HFFc6 (cell line): ENCODE results near the gene DHRS13. TPM values are rescaled to one million over a fixed set of nuclear protein-coding genes. Genes with fewer than 3 reads are reported as not detected.

Source experiments
- DNase-seq: peaks from one replicate; pipeline ENCODE4 v3.0.0-alpha.2; 2018
- H3K27ac Mint-ChIP-seq: 2 replicates; pipeline ENCODE4 v1.8.0; 2020; ENCODE audit warnings: mild to moderate bottlenecking, mixed read lengths
- H3K27me3 Mint-ChIP-seq: 2 replicates; pipeline ENCODE4 v1.8.0; 2021; ENCODE audit warnings: mild to moderate bottlenecking, moderate library complexity, mixed read lengths; ENCODE audit not compliant: insufficient read depth
- H3K36me3 Mint-ChIP-seq: 2 replicates; pipeline ENCODE4 v1.8.0; 2021; ENCODE audit warnings: low read depth, mixed read lengths
- H3K4me1 Mint-ChIP-seq: 2 replicates; pipeline ENCODE4 v1.8.0; 2020; ENCODE audit warnings: low read depth, mixed read lengths
- H3K4me3 Mint-ChIP-seq: 2 replicates; pipeline ENCODE4 v1.8.0; 2020; ENCODE audit warnings: mild to moderate bottlenecking, moderate library complexity, mixed read lengths
- H3K9me3 Mint-ChIP-seq: 2 replicates; pipeline ENCODE4 v1.8.0; 2020; ENCODE audit warnings: mild to moderate bottlenecking, mixed read lengths
- total RNA-seq, 6 experiments: library from RNA; stranded (reverse); fragmentation: NEBNext Ultra II Directional; extraction: Animal tissue kit (Norgen Biotek cat#: 25700); gene quantifications; 2 replicates in 1 of 6; 3 replicates in 5 of 6; pipeline ENCODE4 v1.2.3, GENCODE V29; 2021
- TF ChIP-seq, protein P1 (sequence below): fragments of 200-600 bp; sonication (generic); IDR thresholded peaks from 2 replicates; pipeline ENCODE4 v1.5.0; 2021; ENCODE audit warnings: antibody characterized with exemption, mild to moderate bottlenecking

DHRS13 gene
- total RNA-seq, 6 experiments from 2014 or later: 1.5 to 3.0 (median 2.2) TPM

DNA sequence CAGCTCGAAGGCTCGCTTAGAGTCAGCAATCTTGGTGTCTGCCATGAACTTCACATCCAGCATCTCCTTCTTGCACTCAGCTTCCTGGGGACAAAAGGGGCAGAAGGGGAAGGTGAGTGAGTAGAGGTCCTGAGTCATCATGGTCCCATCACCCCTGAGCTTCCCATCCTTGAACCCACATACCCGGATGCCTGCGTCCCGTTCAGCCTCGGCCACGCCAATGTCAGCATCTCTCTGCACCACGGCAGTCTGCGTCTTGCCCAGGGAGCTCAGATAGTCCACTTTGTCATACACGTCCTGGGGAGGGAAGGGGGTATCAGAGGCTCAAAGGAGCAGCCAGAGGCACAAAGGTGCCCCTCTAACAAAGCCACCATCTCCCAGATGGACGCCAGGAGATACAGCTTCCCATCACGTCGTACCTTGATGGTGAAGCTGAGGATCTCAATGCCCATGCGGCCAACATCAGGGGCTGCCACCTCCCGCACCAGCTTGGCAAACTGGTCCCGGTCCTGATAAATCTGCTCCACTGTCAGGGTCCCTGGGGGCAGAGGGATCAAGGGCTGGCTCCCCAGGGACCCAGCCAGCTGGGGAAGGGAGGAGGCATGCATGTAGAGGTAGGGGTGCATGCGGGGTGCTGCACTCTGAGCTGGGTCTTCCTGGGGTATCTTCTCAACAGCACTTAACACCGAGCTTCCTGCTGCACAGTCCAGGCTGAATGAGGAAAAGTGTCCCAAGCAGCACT, 20.6 kb downstream of the DHRS13 start:
- no peak overlapping the region for H3K27ac Mint-ChIP-seq
- H3K27me3 Mint-ChIP-seq: no peaks in the 10 kb centered on the region; the same call in 1 of the 2 replicates
- TF ChIP-seq, protein P1, sequence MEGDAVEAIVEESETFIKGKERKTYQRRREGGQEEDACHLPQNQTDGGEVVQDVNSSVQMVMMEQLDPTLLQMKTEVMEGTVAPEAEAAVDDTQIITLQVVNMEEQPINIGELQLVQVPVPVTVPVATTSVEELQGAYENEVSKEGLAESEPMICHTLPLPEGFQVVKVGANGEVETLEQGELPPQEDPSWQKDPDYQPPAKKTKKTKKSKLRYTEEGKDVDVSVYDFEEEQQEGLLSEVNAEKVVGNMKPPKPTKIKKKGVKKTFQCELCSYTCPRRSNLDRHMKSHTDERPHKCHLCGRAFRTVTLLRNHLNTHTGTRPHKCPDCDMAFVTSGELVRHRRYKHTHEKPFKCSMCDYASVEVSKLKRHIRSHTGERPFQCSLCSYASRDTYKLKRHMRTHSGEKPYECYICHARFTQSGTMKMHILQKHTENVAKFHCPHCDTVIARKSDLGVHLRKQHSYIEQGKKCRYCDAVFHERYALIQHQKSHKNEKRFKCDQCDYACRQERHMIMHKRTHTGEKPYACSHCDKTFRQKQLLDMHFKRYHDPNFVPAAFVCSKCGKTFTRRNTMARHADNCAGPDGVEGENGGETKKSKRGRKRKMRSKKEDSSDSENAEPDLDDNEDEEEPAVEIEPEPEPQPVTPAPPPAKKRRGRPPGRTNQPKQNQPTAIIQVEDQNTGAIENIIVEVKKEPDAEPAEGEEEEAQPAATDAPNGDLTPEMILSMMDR: no peak
- peaks cover 14% of the 10 kb centered on the region for H3K4me1 Mint-ChIP-seq
- DNase-seq: no peak
- no peaks in the 10 kb centered on the region for H3K9me3 Mint-ChIP-seq
- no peak overlapping the region for H3K4me3 Mint-ChIP-seq
- H3K36me3 Mint-ChIP-seq: peaks cover 11% of the 10 kb centered on the region; the same call in 1 of the 2 replicates

- Mint-ChIP-seq H3K9me3 (no peaks in the 10 kb centered on the region), H3K27me3 (no peaks in the 10 kb centered on the region; the same call in 1 of the 2 replicates), H3K4me3 (no peak overlapping the region), H3K4me1 (peaks cover 14% of the 10 kb centered on the region), H3K36me3 (peaks cover 11% of the 10 kb centered on the region; the same call in 1 of the 2 replicates), H3K27ac (no peak overlapping the region)
- TF ChIP-seq, protein P1: no peak
- DNase-seq: no peak
Observed at GRCh38 chr17:28881533-28882056, 21.3 kb downstream of the DHRS13 start.

DNA sequence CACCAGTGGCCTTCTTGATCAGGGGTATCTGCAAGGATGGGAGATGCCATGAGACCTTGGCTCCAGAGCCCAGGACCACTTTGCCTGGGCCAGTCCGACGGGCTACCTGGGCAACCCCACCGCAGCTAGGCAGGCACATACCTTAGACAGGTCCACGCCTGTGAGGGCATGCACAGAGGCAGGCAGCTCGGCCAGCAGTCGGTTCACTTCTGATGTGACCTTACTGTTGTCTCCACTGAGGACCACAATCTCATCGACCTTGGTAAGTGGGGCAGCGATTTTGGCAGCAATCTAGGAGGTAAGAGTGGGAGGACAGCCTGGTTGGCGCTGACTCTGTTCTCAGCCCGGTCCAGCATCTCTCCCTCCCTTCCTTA, 22.3 kb downstream of the DHRS13 start:
- Mint-ChIP-seq H3K4me3 (no peak overlapping the region), H3K27ac (no peak overlapping the region), H3K4me1 (peaks cover 19% of the 10 kb centered on the region), H3K27me3 (no peaks in the 10 kb centered on the region; the same call in 1 of the 2 replicates), H3K36me3 (peaks cover 11% of the 10 kb centered on the region; the same call in 1 of the 2 replicates), H3K9me3 (no peaks in the 10 kb centered on the region)
- DNase-seq: no peak
- TF ChIP-seq, protein P1: no peak

- no peak overlapping the region for H3K4me3 Mint-ChIP-seq
- peaks cover 19% of the 10 kb centered on the region for H3K4me1 Mint-ChIP-seq
- peaks cover 11% of the 10 kb centered on the region; the same call in 1 of the 2 replicates for H3K36me3 Mint-ChIP-seq
- no peaks in the 10 kb centered on the region for H3K9me3 Mint-ChIP-seq
- no peak for DNase-seq
- H3K27me3 Mint-ChIP-seq: no peaks in the 10 kb centered on the region; the same call in 1 of the 2 replicates
- TF ChIP-seq, protein P1: no peak
- H3K27ac Mint-ChIP-seq: no peak overlapping the region
Observed at GRCh38 chr17:28879886-28880571, 22.9 kb downstream of the DHRS13 start.

DNA sequence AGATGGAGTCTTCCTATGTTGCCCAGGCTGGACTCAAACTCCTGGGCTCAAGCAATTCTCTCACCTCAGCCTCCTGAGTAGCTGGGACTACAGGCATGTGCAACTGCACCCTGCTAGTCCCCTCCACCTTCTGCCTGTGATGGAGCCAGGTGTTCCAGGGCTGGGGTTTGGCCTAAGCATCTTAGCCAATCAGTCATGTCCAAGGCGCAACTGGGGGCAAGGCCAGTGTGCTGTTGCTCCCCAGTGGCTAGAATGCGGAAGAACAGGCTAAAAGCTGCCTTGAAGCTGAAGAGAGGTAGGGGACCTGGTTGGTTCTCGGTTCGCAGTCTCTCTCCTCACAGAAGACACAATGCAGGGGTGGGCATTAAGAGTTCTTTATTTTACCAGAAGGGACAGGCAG, 23.9 kb downstream of the DHRS13 start:
- Mint-ChIP-seq H3K4me3 (no peak overlapping the region), H3K27me3 (no peaks in the 10 kb centered on the region), H3K4me1 (peaks cover 19% of the 10 kb centered on the region), H3K36me3 (peaks cover 11% of the 10 kb centered on the region; the same call in 1 of the 2 replicates), H3K9me3 (no peaks in the 10 kb centered on the region), H3K27ac (no peak overlapping the region)
- peak; percentile 30 for DNase-seq
- TF ChIP-seq, protein P1: peak; percentile 65
